Activated CD4-positive, alpha-beta T cell treated with anti-CD3 and anti-CD28 coated beads, Interleukin-2, Interleukin-4, amounts not matched to agents 100 ng/mL and 50 ng/mL, durations not matched to agents 16 hours and 8 hours (primary cell): ENCODE measurements around the gene TRPC4AP.

ENCODE experiments used
- DNase-seq: peaks from one replicate; pipeline ENCODE4 v3.0.0-alpha.2; 2020; ENCODE audit warnings: low spot score

Gene TRPC4AP

GRCh38 chr20:35000922-35001595 is 91.5 kb downstream of the TRPC4AP start:
- no peak for DNase-seq

- no peak for DNase-seq
Measured at GRCh38 chr20:35000311-35000921, 92.2 kb downstream of the TRPC4AP start.

- no peak for DNase-seq
Measured at GRCh38 chr20:34999782-35000181, 92.8 kb downstream of the TRPC4AP start.

DNA sequence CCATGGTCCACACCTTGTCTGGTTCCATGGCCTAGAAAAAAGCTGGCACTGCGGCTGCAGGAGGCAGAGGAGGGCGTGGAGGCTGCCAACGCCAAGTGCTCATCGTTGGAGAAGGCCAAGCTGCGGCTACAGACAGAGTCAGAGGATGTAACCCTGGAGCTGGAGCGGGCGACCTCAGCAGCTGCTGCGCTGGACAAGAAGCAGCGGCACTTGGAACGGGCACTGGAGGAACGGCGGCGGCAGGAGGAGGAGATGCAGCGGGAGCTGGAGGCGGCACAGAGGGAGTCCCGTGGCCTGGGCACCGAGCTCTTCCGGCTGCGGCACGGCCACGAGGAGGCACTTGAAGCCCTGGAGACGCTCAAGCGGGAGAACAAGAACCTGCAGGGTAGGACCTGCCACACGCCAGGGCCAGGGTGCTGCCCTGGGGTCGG is 93.6 kb downstream of the TRPC4AP start:
- no peak for DNase-seq

- DNase-seq = no peak
Measured at GRCh38 chr20:34998331-34998950, 94.2 kb downstream of the TRPC4AP start.

DNA sequence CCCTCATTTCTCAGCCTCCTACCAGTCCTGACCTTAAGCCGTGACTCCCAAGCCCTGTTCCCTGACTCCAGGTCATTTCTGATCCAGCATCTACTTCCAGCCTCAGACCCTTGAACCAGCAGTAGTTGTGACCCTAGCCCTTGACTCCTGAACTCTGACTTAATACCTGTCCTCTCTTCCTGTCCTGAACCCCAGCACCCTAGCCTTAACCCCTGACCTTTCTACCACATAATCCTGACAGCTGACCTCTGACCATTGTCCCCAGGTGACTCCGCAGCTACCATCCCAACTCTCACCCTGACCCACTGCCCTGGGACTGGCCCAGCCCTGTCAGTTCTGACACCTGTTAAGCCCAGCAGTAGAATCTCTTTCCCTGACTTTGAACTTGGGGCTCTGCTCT is 94.8 kb downstream of the TRPC4AP start:
- no peak for DNase-seq

DNA sequence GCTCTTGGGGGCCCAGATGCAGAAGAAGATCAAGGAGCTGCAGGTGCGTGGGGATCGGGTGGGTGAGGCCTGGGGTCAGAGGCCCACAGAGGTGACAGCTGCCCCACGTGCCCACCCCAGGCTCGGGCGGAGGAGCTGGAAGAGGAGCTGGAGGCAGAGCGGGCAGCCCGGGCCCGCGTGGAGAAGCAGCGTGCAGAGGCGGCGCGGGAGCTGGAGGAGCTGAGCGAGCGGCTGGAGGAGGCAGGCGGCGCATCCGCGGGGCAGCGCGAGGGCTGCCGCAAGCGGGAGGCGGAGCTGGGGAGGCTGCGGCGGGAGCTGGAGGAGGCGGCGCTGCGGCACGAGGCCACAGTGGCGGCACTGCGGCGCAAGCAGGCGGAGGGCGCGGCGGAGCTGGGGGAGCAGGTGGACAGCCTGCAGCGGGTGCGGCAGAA is 95.5 kb downstream of the TRPC4AP start:
- no peak for DNase-seq

- DNase-seq = no peak
Measured at GRCh38 chr20:34996243-34997028, 96.2 kb downstream of the TRPC4AP start.

DNA sequence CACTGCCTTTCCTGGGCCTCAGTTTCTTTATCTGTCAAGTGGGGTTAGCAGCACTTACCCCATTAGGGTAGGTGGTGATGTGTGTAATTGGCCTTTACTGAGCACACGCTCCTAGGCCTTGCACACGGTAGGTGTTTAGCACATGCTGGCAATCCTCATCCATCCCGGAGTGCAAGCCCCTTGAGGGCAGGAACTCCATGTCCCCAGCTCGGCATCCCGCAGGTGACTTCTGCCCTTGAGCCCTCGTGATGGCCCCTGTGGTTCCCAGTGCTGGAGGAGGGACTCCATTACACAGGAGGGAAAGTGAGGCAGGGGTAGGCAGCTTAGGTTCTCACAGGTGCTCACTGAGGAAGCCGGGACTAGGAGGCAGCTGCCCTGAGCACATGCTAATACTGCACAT is 96.9 kb downstream of the TRPC4AP start:
- DNase-seq = no peak

- no peak for DNase-seq
Measured at GRCh38 chr20:34995192-34995591, 97.4 kb downstream of the TRPC4AP start.

DNA sequence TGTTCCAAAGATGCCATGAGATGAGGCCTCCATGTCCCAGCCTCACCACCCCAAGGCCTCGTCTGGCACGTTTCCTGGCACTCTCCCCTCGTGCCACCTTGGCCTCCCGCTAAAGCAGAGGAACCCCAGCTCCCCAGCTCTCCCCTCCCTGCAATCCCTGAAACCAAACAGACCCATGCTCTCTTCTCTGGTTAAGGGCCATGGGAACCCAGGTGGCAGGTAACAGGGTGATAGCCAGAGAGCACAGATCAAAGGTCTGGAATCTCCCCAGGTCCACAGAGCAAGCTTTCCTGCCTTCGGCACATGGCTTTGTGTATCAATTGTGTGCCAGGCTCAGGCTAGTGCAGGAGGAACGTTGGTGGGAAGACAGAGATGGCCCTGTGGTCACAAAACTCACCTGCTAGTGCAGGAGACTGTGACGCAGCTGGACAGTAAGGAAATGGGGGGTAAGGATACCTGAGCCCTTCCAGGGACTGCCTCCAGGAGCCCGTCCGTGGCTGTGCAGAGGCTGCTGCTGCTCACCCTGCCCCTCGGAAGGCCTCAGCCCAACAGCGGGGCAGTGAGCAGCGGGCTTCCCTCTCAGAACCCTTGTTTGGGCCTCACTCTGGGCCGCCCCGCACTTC is 98.0 kb downstream of the TRPC4AP start:
- no peak for DNase-seq

GRCh38 chr20:34993941-34994508 is 98.6 kb downstream of the TRPC4AP start:
- no peak for DNase-seq

DNA sequence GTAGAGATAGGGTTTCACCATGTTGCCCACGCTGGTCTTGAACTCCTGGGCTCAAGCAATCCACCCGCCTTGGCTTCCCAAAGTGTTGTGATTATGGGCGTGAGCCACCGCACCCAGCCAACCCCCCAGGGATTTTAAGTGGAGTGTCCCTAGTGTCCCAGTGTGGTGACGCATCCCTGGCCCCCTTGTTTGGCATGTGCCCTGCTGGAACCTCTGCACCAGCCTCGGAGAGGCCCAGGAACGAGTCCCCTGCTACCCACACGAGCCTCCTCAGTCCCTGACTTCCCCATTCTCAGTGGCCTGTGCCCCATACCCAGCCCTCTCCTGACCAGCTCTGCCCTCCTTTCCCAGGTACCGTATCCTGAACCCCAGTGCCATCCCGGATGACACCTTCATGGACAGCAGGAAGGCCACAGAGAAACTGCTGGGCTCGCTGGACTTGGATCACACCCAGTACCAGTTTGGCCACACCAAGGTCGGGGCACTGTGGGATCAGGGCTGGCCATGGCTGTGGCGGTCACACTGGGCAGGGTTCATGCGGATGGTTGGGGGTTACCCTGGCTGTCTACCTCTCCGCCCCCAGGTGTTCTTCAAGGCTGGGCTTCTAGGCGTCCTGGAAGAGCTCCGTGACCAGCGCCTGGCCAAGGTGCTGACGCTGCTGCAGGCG is 99.7 kb downstream of the TRPC4AP start:
- DNase-seq = no peak

GRCh38 chr20:34990661-34991214 is 101.9 kb downstream of the TRPC4AP start:
- DNase-seq = no peak

DNA sequence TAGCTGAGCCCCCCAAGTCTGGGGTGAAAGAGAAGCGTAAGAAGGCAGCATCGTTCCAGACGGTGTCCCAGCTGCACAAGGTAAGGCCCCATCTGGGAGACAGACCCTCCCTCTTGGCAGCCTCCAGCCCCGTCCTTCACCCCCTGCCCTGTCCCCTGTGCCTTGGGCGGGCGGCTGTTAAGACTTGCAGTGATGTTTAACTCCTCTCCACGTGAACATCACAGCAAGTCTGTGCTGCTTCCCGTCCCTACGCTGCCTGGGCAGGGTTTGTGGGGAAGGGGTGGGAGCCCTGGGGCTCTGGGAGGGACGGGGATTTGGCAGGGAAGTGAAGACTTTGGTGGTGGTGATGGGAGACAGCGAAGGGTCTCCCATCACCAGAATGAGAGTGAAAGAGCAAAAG is 102.4 kb downstream of the TRPC4AP start:
- DNase-seq = no peak

- DNase-seq = no peak
Measured at GRCh38 chr20:34989670-34990069, 102.9 kb downstream of the TRPC4AP start.

DNA sequence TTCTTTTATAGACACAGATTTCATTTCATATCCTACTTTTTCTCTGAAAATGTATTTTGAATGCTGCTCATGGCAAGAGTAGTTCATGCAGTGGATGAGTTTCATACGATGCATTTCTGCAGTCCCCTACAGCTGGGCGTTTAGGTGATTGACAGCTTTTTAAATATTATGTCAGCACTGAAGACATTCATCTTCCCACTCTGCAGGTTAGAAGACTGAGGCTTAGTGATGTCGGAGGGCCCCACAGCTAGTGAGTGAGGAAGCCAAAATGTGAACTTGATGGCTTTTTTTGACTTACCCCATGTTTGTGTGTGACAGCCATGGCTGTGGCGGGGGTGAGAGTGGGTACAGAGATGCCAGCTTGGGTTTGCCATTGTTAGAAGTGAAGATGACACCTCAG is 103.5 kb downstream of the TRPC4AP start:
- no peak for DNase-seq

- DNase-seq = no peak
Measured at GRCh38 chr20:34988191-34988540, 104.4 kb downstream of the TRPC4AP start.

DNA sequence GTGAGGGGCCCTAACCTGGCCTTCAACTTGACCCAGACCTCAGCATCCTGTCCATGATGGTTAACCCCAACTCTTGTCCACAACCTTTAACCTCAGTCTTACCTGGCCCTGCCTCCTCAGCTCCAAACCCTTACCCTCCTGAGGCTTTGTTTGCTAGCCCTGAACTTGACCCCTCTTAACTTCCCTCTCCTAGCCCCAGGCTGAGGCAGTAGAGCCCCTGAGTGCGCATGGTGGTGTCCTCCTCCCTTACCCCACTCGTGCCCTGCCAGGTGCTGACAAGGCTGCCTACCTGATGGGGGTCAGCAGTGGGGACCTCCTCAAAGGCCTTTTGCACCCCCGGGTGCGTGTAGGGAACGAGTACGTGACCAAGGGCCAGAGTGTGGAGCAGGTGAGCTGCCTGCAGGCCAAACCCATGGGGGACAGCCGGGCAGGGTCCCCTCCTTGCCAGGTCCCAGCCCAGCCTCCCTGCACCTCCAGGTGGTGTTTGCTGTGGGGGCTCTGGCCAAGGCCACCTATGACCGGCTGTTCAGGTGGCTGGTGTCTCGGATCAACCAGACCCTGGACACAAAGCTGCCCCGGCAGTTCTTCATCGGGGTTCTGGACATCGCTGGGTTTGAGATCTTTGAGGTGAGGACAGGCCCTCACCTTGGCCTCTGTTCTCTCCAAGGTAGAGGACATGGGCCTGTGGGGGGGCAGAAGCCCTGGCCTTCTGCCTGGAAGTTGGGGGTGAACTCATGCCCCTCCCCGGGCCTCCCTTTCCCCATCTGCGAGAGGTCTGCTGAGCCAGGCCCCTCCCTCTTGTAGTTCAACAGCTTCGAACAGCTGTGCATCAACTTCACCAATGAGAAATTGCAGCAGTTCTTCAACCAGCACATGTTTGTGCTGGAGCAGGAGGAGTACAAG is 105.1 kb downstream of the TRPC4AP start:
- no peak for DNase-seq
